GM23248 (cell line): Measurements from ENCODE around the gene ADCY7. TPM values are rescaled to one million over a fixed set of nuclear protein-coding genes. Genes with fewer than 3 reads are reported as not detected.

Source experiments
- DNase-seq: peaks from one replicate; pipeline ENCODE4 v3.0.0-alpha.2; 2015
- H2AFZ ChIP-seq: fragments of 200-600 bp; sonication (generic); 2 replicates; pipeline ENCODE4 v1.6.1; 2016; ENCODE audit warnings: antibody characterized with exemption
- H3F3A ChIP-seq: fragments of 200-600 bp; sonication (generic); 2 replicates; pipeline ENCODE4 v1.6.1; 2016; ENCODE audit warnings: mild to moderate bottlenecking, antibody characterized with exemption, mixed run types; ENCODE audit not compliant: insufficient read depth
- H3K27ac ChIP-seq: fragments of 200-600 bp; sonication (generic); 2 replicates; pipeline ENCODE4 v1.5.1; 2016; ENCODE audit warnings: mild to moderate bottlenecking
- H3K27me3 ChIP-seq: fragments of 200-600 bp; sonication (generic); replicated peaks from 2 replicates; pipeline ENCODE4 v1.6.1; 2016; ENCODE audit warnings: mild to moderate bottlenecking; ENCODE audit not compliant: insufficient read depth
- H3K36me3 ChIP-seq: fragments of 200-600 bp; sonication (generic); 2 replicates; pipeline ENCODE4 v1.6.1; 2016; ENCODE audit warnings: low read depth, mild to moderate bottlenecking
- H3K4me1 ChIP-seq: fragments of 200-600 bp; sonication (generic); 2 replicates; pipeline ENCODE4 v1.6.1; 2016; ENCODE audit warnings: mild to moderate bottlenecking; ENCODE audit not compliant: insufficient read depth
- H3K4me2 ChIP-seq: fragments of 200-600 bp; sonication (generic); one replicate; pipeline ENCODE4 v1.6.1; 2016; ENCODE audit warnings: mild to moderate bottlenecking; ENCODE audit not compliant: unreplicated experiment
- H3K4me3 ChIP-seq: fragments of 200-600 bp; sonication (generic); 2 replicates; pipeline ENCODE4 v1.5.1; 2016; ENCODE audit warnings: mild to moderate bottlenecking
- H3K79me2 ChIP-seq: fragments of 200-600 bp; sonication (generic); 2 replicates; pipeline ENCODE4 v1.6.1; 2016; ENCODE audit warnings: mild to moderate bottlenecking; ENCODE audit not compliant: insufficient read depth
- H3K9ac ChIP-seq: fragments of 200-600 bp; sonication (generic); 2 replicates; pipeline ENCODE4 v1.6.1; 2016; ENCODE audit warnings: mild to moderate bottlenecking
- H3K9me2 ChIP-seq: fragments of 200-600 bp; sonication (generic); 2 replicates; pipeline ENCODE4 v1.6.1; 2016; ENCODE audit warnings: mixed run types, mild to moderate bottlenecking, moderate library complexity; ENCODE audit not compliant: insufficient read depth
- H3K9me3 ChIP-seq: fragments of 200-600 bp; sonication (generic); one replicate; pipeline ENCODE4 v1.6.1; 2017; ENCODE audit warnings: low read depth
- H4K20me1 ChIP-seq: fragments of 200-600 bp; sonication (generic); 2 replicates; pipeline ENCODE4 v1.6.0; 2016; ENCODE audit not compliant: insufficient read depth
- EZH2 ChIP-seq: fragments of 200-600 bp; sonication (generic); IDR thresholded peaks from 2 replicates; pipeline ENCODE4 v1.6.1; 2018; ENCODE audit warnings: antibody characterized with exemption, mild to moderate bottlenecking; ENCODE audit not compliant: insufficient read depth, poor library complexity, severe bottlenecking
- EZH2phosphoT487 ChIP-seq: fragments of 200-600 bp; sonication (generic); IDR thresholded peaks from 2 replicates; pipeline ENCODE4 v1.6.1; 2018; ENCODE audit warnings: antibody characterized with exemption, moderate library complexity, mild to moderate bottlenecking, low read depth; ENCODE audit not compliant: insufficient read depth
- whole genome bisulfite sequencing, 2 experiments: methylation state at CpG; one replicate each; pipeline ENCODE4 v1.1.6; 2015 to 2017; ENCODE audit warnings: low lambda C conversion rate in 2 of 2, low coverage in 1 of 2; ENCODE audit errors: missing lambda C conversion rate in 2 of 2; 5-methylcytosine and 5-hydroxymethylcytosine counted together
- in situ Hi-C: fragments of 300-500 bp; cut with MboI; formaldehyde crosslinking; loops from 2 replicates; pipeline ENCODE4 v1.15.0; 2020
- polyA plus RNA-seq: library from polyadenylated mRNA; unstranded; fragments of >200 nt; fragmentation: Nextera tagmentation; extraction: Ambion mirVana; gene quantifications from 2 replicates; pipeline ENCODE4 v1.2.1, GENCODE V29; 2016
- total RNA-seq: library from RNA; depleted of rRNA; stranded (reverse); fragments of >200 nt; shearing (Covaris generic); gene quantifications from 2 replicates; pipeline ENCODE4 v1.2.3, GENCODE V29; 2014

The ADCY7 gene
- total and polyA plus RNA-seq, 2 experiments from 2014 or later = 31.9 to 87.4 TPM

DNA sequence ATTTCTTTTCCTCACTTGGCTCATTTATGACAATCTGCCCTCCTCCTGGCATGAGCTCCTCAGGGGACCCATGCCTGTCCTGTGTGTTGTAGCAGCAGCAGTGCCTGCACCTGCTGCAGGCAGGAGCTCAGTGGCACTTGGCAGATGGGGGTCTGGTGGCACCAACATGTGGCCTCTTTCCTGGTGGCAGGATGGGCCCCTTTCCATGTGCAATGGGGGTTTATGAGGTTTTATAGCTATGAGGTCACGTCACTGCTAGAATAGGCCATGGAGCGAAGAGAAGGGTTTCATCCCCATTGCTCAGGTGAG lies 7.0 kb downstream of the ADCY7 start:
- Histone ChIP-seq H3K27me3 (no peaks in the 10 kb centered on the region), H3K36me3 (no peaks in the 10 kb centered on the region), H3K4me2 (no peak overlapping the region), H3K4me1 (no peaks in the 10 kb centered on the region), H3F3A (0 out of 2 replicates have a peak, but pooled peaks cover 7% of the 10 kb centered on the region), H3K9ac (no peak overlapping the region), H3K9me2 (no peaks in the 10 kb centered on the region), H3K79me2 (peaks cover 97% of the 10 kb centered on the region), H4K20me1 (no peaks in the 10 kb centered on the region), H3K4me3 (no peak overlapping the region), H3K9me3 (no peaks in the 10 kb centered on the region), H2AFZ (no peak overlapping the region), H3K27ac (no peak overlapping the region)
- WGBS, 2 experiments = 84 to 89% methylated on average over 2 of the region's 2 CpGs
- DNase-seq = no peak
- no peak for TF ChIP-seq EZH2
- no peak for TF ChIP-seq EZH2phosphoT487
- in situ Hi-C loops = no loop called here

DNA sequence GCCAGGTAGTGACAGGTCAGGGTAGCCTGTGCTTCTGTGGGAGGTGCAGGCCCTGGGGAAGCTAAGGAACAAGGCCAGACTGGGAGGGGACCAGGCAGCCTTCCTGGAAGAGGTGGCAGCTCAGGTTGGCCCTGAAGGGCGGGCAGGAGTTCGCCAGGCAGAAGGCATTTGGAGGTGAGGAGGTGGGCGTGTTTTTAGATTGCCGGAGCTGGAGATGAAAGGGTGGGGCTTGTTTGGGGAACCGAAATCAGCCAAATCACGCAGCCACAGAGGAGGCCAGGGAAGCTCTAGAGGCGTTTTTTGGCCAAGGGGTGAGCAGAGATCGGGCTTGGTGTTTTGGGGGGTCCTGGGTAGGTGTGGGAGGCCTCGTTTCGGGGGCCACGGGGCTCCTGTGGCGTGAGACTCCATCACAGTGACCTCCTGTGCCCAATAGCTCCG lies 7.6 kb downstream of the ADCY7 start:
- Histone ChIP-seq H3K36me3 (no peaks in the 10 kb centered on the region), H3K79me2 (peaks cover 97% of the 10 kb centered on the region), H3F3A (0 out of 2 replicates have a peak, but pooled peaks cover 7% of the 10 kb centered on the region), H3K27me3 (no peaks in the 10 kb centered on the region), H3K4me1 (no peaks in the 10 kb centered on the region), H3K4me2 (no peak overlapping the region), H2AFZ (no peak overlapping the region), H3K9me3 (no peaks in the 10 kb centered on the region), H3K27ac (no peak overlapping the region), H4K20me1 (no peaks in the 10 kb centered on the region), H3K9ac (no peak overlapping the region), H3K4me3 (no peak overlapping the region), H3K9me2 (no peaks in the 10 kb centered on the region)
- no peak for TF ChIP-seq EZH2phosphoT487
- TF ChIP-seq EZH2 = no peak
- in situ Hi-C loops = no loop called here
- WGBS, 2 experiments = 69 to 76% methylated on average over 11 to 13 of the region's 13 CpGs
- no peak for DNase-seq

- H4K20me1 ChIP-seq = no peaks in the 10 kb centered on the region
- 0 out of 2 replicates have a peak, but pooled peaks cover 7% of the 10 kb centered on the region for H3F3A ChIP-seq
- DNase-seq = no peak
- TF ChIP-seq EZH2 = no peak
- no peak for TF ChIP-seq EZH2phosphoT487
- H3K79me2 ChIP-seq = peaks cover 96% of the 10 kb centered on the region
- in situ Hi-C loops = no loop called here
- H3K4me1 ChIP-seq = no peaks in the 10 kb centered on the region
- H3K27me3 ChIP-seq = no peaks in the 10 kb centered on the region
- no peak overlapping the region for H2AFZ ChIP-seq
- H3K9me3 ChIP-seq = no peaks in the 10 kb centered on the region
- no peaks in the 10 kb centered on the region for H3K9me2 ChIP-seq
- H3K4me3 ChIP-seq = no peak overlapping the region
- H3K27ac ChIP-seq = no peak overlapping the region
- WGBS, 2 experiments = 91% methylated on average over 17 to 18 of the region's 18 CpGs
- no peak overlapping the region for H3K9ac ChIP-seq
- no peak overlapping the region for H3K4me2 ChIP-seq
- no peaks in the 10 kb centered on the region for H3K36me3 ChIP-seq
Measured at GRCh38 chr16:50274326-50275097, 8.2 kb downstream of the ADCY7 start.

- Histone ChIP-seq H3K9ac (no peak overlapping the region), H4K20me1 (no peaks in the 10 kb centered on the region)
Measured at GRCh38 chr16:50275098-50275415, 8.7 kb downstream of the ADCY7 start.

More at GRCh38 chr16:50275098-50275415, 8.7 kb downstream of the ADCY7 start:
- no peaks in the 10 kb centered on the region for H3K9me3 ChIP-seq
- no peak for DNase-seq
- 97 to 100% methylated on average over 3 of the region's 3 CpGs for WGBS, 2 experiments
- H3F3A ChIP-seq = 0 out of 2 replicates have a peak, but pooled peaks cover 7% of the 10 kb centered on the region
- TF ChIP-seq EZH2 (no peak), EZH2phosphoT487 (no peak)
- in situ Hi-C loops = no loop called here
- H3K4me2 ChIP-seq = no peak overlapping the region
- no peak overlapping the region for H3K4me3 ChIP-seq
- H3K27ac ChIP-seq = no peak overlapping the region
- no peak overlapping the region for H2AFZ ChIP-seq
- no peaks in the 10 kb centered on the region for H3K36me3 ChIP-seq
- H3K9me2 ChIP-seq = no peaks in the 10 kb centered on the region
- no peaks in the 10 kb centered on the region for H3K27me3 ChIP-seq
- H3K79me2 ChIP-seq = peaks cover 96% of the 10 kb centered on the region
- no peaks in the 10 kb centered on the region for H3K4me1 ChIP-seq
